Vagina (tissue), 2 donors: ENCODE results near the gene DENND4A. TPM values are rescaled to one million over a fixed set of nuclear protein-coding genes. Genes with fewer than 3 reads are reported as not detected.
A peak's percentile ranks its signal among the peaks of the same experiment; 100 is the strongest.
"Not testable (repeated sequence)": the region's sequence is repeated elsewhere in the genome, so short reads cannot be mapped to it uniquely, and the experiment has no call there.

ENCODE experiments used
- DNase-seq, 2 donors: peaks; one replicate each; pipeline ENCODE4 v3.0.0-alpha.2; 2017; ENCODE audit errors: extremely low spot score in 2 of 2
- H3K27ac ChIP-seq: fragments of 200-600 bp; sonication (generic); one replicate; pipeline ENCODE4 v1.5.1; 2019
- H3K27me3 ChIP-seq: fragments of 200-600 bp; sonication (generic); one replicate; pipeline ENCODE4 v1.5.1; 2019
- H3K36me3 ChIP-seq, 2 donors: fragments of 200-600 bp; sonication (generic); one replicate each; pipeline ENCODE4 v1.5.1; 2017 to 2019
- H3K4me1 ChIP-seq: fragments of 200-600 bp; sonication (generic); one replicate; pipeline ENCODE4 v1.5.1; 2019
- H3K4me3 ChIP-seq, 2 donors: fragments of 200-600 bp; sonication (generic); 1 replicate in 1 of 2; 2 replicates in 1 of 2; pipeline ENCODE4 v1.5.1; 2016 to 2019
- H3K9me3 ChIP-seq: fragments of 200-600 bp; sonication (generic); one replicate; pipeline ENCODE4 v1.5.1; 2019
- POLR2A ChIP-seq, 2 donors: fragments of 450-650 bp; IDR thresholded peaks; one replicate each; pipeline ENCODE4 v1.6.1; 2017; ENCODE audit warnings: antibody characterized with exemption in 2 of 2, mild to moderate bottlenecking in 2 of 2, moderate library complexity in 2 of 2
- POLR2AphosphoS5 ChIP-seq, 2 donors: sonication (generic); formaldehyde crosslinking; IDR thresholded peaks; one replicate each; pipeline ENCODE4 v1.9.0; 2017; ENCODE audit warnings: antibody characterized with exemption in 2 of 2, mild to moderate bottlenecking in 2 of 2, low read depth in 1 of 2; ENCODE audit not compliant: insufficient read depth in 1 of 2
- intact Hi-C: fragments of 100-400 bp; cut with DNase I; formaldehyde crosslinking; loops from one replicate; pipeline ENCODE4 v1.15.1; 2023
- total RNA-seq: library from RNA; depleted of rRNA; stranded (reverse); fragments of >200 nt; gene quantifications from one replicate; pipeline ENCODE4 v1.2.3, GENCODE V29; 2016
- TF ChIP-seq, protein P1 (sequence below), 3 experiments: fragments of 450-650 bp in 2 of 3; fragments of 200-600 bp in 1 of 3; sonication (generic) in 1 of 3; IDR thresholded peaks; one replicate each; pipeline ENCODE4 v1.5.1; 2017 to 2019; ENCODE audit warnings: antibody characterized with exemption in 3 of 3, mild to moderate bottlenecking in 2 of 3, moderate library complexity in 2 of 3

Gene DENND4A
- total RNA-seq, 1 donor from 2014 or later, result 28.7 TPM

DNA sequence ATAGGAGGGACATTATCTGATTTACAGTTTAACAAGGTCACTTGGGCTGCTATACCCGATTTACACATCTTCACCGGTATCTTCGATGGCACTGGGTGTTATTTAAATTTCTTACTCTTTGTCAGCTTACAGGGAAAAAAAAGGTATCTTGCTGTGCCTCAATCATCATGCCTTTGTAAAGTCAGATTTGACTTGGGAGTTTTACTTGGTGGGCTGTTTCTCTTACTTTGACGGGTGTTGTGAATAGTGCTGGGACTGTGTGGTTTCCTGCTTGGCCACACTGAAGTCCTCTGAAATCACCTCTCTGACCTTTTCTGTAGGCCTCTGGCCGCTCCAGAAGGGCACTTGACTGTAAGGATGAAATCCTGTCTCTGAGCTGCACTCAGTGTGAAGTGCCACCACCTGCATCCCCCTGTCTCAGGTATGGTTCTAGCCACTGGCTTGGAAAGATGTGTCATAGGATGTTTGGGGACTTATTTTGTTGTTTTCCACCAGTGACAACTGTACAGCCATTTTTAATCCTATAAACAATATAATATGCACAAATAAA is 173.5 kb downstream of the DENND4A start:
- no peak for TF ChIP-seq POLR2A (IDR thresholded peaks at IDR 0.05)
- no peak for TF ChIP-seq POLR2AphosphoS5 (IDR thresholded peaks at IDR 0.05; ENCODE audit: insufficient read depth in 1 of 2, low read depth in 1 of 2)
- TF ChIP-seq, protein P1, sequence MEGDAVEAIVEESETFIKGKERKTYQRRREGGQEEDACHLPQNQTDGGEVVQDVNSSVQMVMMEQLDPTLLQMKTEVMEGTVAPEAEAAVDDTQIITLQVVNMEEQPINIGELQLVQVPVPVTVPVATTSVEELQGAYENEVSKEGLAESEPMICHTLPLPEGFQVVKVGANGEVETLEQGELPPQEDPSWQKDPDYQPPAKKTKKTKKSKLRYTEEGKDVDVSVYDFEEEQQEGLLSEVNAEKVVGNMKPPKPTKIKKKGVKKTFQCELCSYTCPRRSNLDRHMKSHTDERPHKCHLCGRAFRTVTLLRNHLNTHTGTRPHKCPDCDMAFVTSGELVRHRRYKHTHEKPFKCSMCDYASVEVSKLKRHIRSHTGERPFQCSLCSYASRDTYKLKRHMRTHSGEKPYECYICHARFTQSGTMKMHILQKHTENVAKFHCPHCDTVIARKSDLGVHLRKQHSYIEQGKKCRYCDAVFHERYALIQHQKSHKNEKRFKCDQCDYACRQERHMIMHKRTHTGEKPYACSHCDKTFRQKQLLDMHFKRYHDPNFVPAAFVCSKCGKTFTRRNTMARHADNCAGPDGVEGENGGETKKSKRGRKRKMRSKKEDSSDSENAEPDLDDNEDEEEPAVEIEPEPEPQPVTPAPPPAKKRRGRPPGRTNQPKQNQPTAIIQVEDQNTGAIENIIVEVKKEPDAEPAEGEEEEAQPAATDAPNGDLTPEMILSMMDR (IDR thresholded peaks at IDR 0.05), result no peak
- no peaks in the 10 kb centered on the region for H3K36me3 ChIP-seq
- intact Hi-C loops, result no loop called here
- no peaks in the 10 kb centered on the region for H3K9me3 ChIP-seq
- no peaks in the 10 kb centered on the region for H3K27me3 ChIP-seq
- no peak overlapping the region for H3K4me3 ChIP-seq
- H3K4me1 ChIP-seq, result no peaks in the 10 kb centered on the region
- H3K27ac ChIP-seq, result no peak overlapping the region
- no peak for DNase-seq

DNA sequence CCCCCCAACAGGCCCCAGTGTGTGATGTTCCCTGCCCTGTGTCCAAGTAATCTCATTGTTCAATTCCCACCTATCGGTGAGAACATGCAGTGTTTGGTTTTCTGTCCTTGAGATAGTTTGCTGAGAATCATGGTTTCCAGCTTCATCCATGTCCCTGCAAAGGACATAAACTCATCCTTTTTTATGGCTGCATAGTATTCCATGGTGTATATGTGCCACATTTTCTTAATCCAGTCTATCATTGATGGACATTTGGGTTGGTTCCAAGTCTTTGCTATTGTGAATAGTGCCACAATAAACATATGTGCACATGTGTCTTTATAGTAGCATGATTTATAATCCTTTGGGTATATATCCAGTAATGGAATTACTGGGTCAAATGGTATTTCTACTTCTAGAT is 176.2 kb downstream of the DENND4A start:
- peaks cover 11% of the 10 kb centered on the region for H3K4me1 ChIP-seq
- H3K36me3 ChIP-seq, H3K27ac ChIP-seq, DNase-seq, intact Hi-C loops, H3K27me3 ChIP-seq, H3K9me3 ChIP-seq, H3K4me3 ChIP-seq: not testable (repeated sequence)

DNA sequence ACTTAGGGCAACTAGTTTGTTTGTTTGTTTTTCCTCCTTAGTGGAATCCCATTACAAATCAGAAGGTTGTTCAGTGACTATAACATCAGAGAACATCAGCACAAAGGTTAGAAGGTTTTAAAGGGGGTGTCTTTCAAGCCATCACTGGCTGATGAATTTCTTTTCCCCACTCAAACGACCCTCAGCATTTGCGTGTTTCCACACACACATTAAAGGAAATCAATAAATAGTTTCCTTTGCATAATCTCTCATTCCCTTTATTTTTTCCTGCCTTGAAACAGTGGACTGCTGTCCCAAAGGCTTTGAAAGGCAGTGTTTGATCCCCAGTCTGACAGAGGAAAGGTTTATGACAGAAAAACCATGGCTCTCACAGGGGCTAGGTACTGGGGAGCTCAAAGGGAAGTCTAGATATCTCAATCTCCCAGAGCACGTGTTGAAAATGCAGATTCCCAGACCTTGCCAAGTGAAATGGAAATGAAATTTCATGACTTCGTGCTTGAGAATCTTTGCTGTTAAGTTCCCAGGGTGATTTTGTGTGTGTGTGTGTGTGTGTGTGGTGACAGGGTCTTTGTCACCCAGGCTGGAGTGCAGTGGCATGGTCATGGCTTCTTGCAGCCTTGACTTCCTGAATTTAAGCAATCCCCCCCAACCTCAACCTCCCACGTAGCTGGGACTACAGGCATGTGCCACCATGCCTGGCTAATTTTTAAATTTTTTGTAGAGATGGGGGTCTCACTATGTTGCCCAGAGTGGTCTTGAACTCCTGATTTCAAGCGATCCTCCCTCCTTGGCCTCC is 178.9 kb downstream of the DENND4A start:
- no peak for DNase-seq
- H3K4me1 ChIP-seq, result peaks cover 30% of the 10 kb centered on the region
- H3K27me3 ChIP-seq, result no peaks in the 10 kb centered on the region
- H3K36me3 ChIP-seq, result no peaks in the 10 kb centered on the region
- no peak overlapping the region for H3K4me3 ChIP-seq
- intact Hi-C loops, result no loop called here
- TF ChIP-seq, protein P1 (IDR thresholded peaks at IDR 0.05), result no peak
- TF ChIP-seq POLR2A (IDR thresholded peaks at IDR 0.05) (no peak), POLR2AphosphoS5 (IDR thresholded peaks at IDR 0.05; ENCODE audit: insufficient read depth in 1 of 2, low read depth in 1 of 2) (no peak)
- H3K9me3 ChIP-seq, result no peaks in the 10 kb centered on the region
- H3K27ac ChIP-seq, result no peak overlapping the region

DNA sequence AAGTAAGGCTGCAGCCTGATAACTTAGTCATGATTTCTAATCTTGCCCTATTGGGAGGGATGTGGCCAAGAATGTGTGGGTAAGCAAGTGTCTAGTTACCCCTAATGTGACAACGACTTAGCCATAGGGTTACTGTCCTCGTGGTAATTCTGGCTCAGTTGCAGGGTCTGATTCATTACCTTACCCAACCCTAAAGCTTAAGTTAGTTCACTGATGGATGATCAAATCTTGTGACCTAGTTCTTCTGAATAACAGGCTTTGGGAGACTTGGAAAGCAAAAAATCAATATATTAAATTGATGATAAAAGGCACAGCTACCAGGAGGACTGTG is 179.5 kb downstream of the DENND4A start:
- no peaks in the 10 kb centered on the region for H3K27me3 ChIP-seq
- intact Hi-C loops, result no loop called here
- no peak overlapping the region for H3K4me3 ChIP-seq
- H3K4me1 ChIP-seq, result peaks cover 30% of the 10 kb centered on the region
- DNase-seq, result no peak
- no peak for TF ChIP-seq POLR2AphosphoS5 (IDR thresholded peaks at IDR 0.05; ENCODE audit: insufficient read depth in 1 of 2, low read depth in 1 of 2)
- TF ChIP-seq, protein P1 (IDR thresholded peaks at IDR 0.05), result no peak
- TF ChIP-seq POLR2A (IDR thresholded peaks at IDR 0.05), result no peak
- H3K27ac ChIP-seq, result no peak overlapping the region
- no peaks in the 10 kb centered on the region for H3K9me3 ChIP-seq
- H3K36me3 ChIP-seq, result no peaks in the 10 kb centered on the region

DNA sequence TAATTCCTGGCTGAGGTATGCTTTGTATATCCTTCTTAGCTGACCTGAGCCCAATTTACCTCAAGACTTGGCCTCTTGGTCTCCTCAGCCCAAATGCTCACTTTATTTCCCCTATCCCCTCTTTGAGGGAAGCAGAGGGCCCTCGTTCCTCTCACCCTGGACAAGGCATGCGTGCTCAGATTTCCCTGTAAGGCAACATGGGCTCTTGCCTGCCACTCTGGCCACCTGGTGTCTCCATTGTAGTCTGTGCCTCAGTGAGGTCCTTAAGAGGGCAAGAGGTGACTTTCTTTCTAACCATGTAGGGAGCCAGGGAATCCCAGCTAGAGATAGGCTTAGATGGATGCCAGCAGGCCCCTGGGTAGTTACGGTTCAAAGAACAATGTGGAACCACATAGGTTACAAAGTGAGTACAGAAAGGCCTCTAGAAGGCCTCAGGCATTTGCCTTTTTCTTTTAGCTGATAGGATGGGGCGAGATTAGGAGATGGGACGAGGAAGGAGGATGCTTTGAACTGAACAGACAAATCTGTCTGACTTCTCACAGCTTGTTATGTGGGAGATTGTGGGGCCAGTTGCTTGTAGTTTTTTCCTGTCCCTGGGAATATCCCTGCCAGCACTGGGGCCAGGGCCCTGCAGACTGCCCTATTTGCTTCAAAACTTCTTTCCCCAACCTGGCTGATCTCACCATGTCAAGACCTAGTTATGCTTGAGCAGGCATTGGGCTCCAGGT is 180.0 kb downstream of the DENND4A start:
- Histone ChIP-seq H3K4me1 (peaks cover 30% of the 10 kb centered on the region), H3K27me3 (no peaks in the 10 kb centered on the region), H3K9me3 (no peaks in the 10 kb centered on the region), H3K36me3 (no peaks in the 10 kb centered on the region), H3K27ac (peak overlapping the region; percentile 83), H3K4me3 (peak overlapping the region; percentile 79 to 91)
- intact Hi-C loops, result no loop called here
- no peak for DNase-seq
- TF ChIP-seq POLR2A (IDR thresholded peaks at IDR 0.05) (no peak), POLR2AphosphoS5 (IDR thresholded peaks at IDR 0.05; ENCODE audit: insufficient read depth in 1 of 2, low read depth in 1 of 2) (no peak)
- TF ChIP-seq, protein P1 (IDR thresholded peaks at IDR 0.05), result no peak
